ENCODE measurements around the gene PGM5. TPM values are rescaled to one million over a fixed set of nuclear protein-coding genes. Genes with fewer than 3 reads are reported as not detected.
"Not testable (repeated sequence)": the region's sequence is repeated elsewhere in the genome, so short reads cannot be mapped to it uniquely, and the experiment has no call there.

Gene PGM5
- total and polyA plus RNA-seq, 2 of the 4 experiments (the other 2 are of a cell fraction) = 8.3 to 14.7 TPM

DNA sequence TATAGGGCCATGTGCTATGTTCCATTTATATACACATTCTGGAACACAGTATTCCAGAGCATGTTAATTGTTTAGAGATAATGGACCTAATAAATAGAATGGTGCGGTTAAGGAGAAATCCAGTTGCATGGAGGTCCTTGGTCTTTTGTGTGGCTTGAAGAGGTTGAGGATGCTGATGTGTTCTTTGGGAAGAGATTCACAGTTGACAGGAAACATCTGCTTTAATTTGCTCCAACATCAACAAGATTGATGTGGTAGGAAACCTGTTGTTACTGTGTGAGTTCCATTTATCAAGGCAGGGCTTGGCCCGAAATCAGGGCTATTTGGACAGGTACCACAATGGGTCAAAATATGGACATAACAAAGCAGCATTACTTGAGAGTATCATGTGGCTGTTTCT is 56.3 kb downstream of the PGM5 start:
- POLR2A ChIA-PET (ENCODE audit: unreplicated experiment); H2BK120ac ChIP-seq (ENCODE audit: low read depth, low read length); H2BK5ac ChIP-seq (ENCODE audit: low read depth, low read length, poor library complexity, severe bottlenecking); H3K36me3 ChIP-seq (ENCODE audit: control insufficient read depth, insufficient read depth, low read length); H3K27me3 ChIP-seq (ENCODE audit: control insufficient read depth, insufficient read depth, low read length); H3K4me2 ChIP-seq (ENCODE audit: low read depth, low read length); H4K91ac ChIP-seq (ENCODE audit: insufficient read depth, low read depth, low read length); H4K8ac ChIP-seq (ENCODE audit: low read depth in 2 of 2, low read length in 2 of 2); H3K56ac ChIP-seq (ENCODE audit: extremely low read depth, insufficient read depth, low read length); ATAC-seq (ENCODE audit: low read depth); intact Hi-C loops (cut with micrococcal nuclease); BruUV-seq (replicated peaks); H3K9me1 ChIP-seq (ENCODE audit: insufficient read depth, low read length); H2BK20ac ChIP-seq (ENCODE audit: low read depth, low read length); DNase-seq; H4K5ac ChIP-seq (ENCODE audit: low read depth, low read length); H2BK15ac ChIP-seq (ENCODE audit: low read depth, low read length); H2AK5ac ChIP-seq (ENCODE audit: low read depth, low read length); H2AFZ ChIP-seq (replicated peaks; ENCODE audit: low read length, poor library complexity); in situ Hi-C loops (cut with MboI; ENCODE audit: low sequenced_read_pairs); H3K9me3 ChIP-seq (ENCODE audit: control insufficient read depth, insufficient read depth, low read length); H3K9ac ChIP-seq (ENCODE audit: low read depth, low read length); H3K18ac ChIP-seq (ENCODE audit: low read depth, low read length); H3K14ac ChIP-seq (replicated peaks; ENCODE audit: low read depth, low read length); H2AK9ac ChIP-seq (replicated peaks; ENCODE audit: low read depth, low read length, poor library complexity); H3K4ac ChIP-seq (ENCODE audit: low read depth, low read length); H3K4me1 ChIP-seq (ENCODE audit: control insufficient read depth, insufficient read depth, low read length); CTCF ChIA-PET; H3K27ac ChIP-seq (ENCODE audit: insufficient read depth, low read length); H4K20me1 ChIP-seq (ENCODE audit: insufficient read depth, low read length); H3K4me3 ChIP-seq (ENCODE audit: insufficient read depth, low read depth, low read length); H3K79me1 ChIP-seq (ENCODE audit: low read depth in 1 of 2, low read length in 2 of 2); dilution Hi-C loops (cut with HindIII; ENCODE audit: low sequenced_read_pairs, unreplicated experiment); H3K23ac ChIP-seq (ENCODE audit: low read depth, low read length): not testable (repeated sequence)
- WGBS, 2 experiments (ENCODE audit: extremely low coverage in 2 of 2, insufficient read length in 1 of 2) = no CpG with 5 or more reads among the region's 2 CpGs

DNA sequence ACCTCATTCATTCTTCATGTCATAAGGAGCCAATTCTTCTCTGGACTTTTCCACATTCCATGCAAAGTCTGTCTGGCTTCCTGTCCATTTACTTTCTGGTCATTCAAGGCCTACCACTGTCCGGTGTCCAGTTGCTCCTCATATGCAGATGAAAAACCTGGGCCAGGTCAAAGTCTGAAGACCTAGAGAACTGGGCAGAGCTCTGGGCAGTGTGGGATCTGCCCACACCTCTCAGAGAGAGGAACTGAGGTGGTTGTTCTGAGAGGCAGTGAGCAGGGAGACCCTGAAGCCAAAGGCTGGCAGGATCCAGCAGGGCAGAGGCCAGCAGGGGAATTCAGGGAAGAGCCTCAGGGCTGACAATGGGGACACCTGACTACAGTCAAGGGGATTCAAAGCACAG is 58.7 kb downstream of the PGM5 start:
- H3K79me1 ChIP-seq (ENCODE audit: low read depth in 1 of 2, low read length in 2 of 2); H3K9ac ChIP-seq (ENCODE audit: low read depth, low read length); H2AK9ac ChIP-seq (replicated peaks; ENCODE audit: low read depth, low read length, poor library complexity); H4K8ac ChIP-seq (ENCODE audit: low read depth in 2 of 2, low read length in 2 of 2); H4K20me1 ChIP-seq (ENCODE audit: insufficient read depth, low read length); H3K4me1 ChIP-seq (ENCODE audit: control insufficient read depth, insufficient read depth, low read length); H3K27me3 ChIP-seq (ENCODE audit: control insufficient read depth, insufficient read depth, low read length); H3K18ac ChIP-seq (ENCODE audit: low read depth, low read length); POLR2A ChIA-PET (ENCODE audit: unreplicated experiment); H2BK5ac ChIP-seq (ENCODE audit: low read depth, low read length, poor library complexity, severe bottlenecking); BruUV-seq (replicated peaks); H3K4ac ChIP-seq (ENCODE audit: low read depth, low read length); H2BK20ac ChIP-seq (ENCODE audit: low read depth, low read length); H3K27ac ChIP-seq (ENCODE audit: insufficient read depth, low read length); CTCF ChIA-PET; H3K36me3 ChIP-seq (ENCODE audit: control insufficient read depth, insufficient read depth, low read length); H3K14ac ChIP-seq (replicated peaks; ENCODE audit: low read depth, low read length); intact Hi-C loops (cut with micrococcal nuclease); H3K9me1 ChIP-seq (ENCODE audit: insufficient read depth, low read length); H3K4me2 ChIP-seq (ENCODE audit: low read depth, low read length); dilution Hi-C loops (cut with HindIII; ENCODE audit: low sequenced_read_pairs, unreplicated experiment); H2BK120ac ChIP-seq (ENCODE audit: low read depth, low read length); H3K56ac ChIP-seq (ENCODE audit: extremely low read depth, insufficient read depth, low read length); H2AFZ ChIP-seq (replicated peaks; ENCODE audit: low read length, poor library complexity); H2AK5ac ChIP-seq (ENCODE audit: low read depth, low read length); H2BK15ac ChIP-seq (ENCODE audit: low read depth, low read length); DNase-seq; H4K91ac ChIP-seq (ENCODE audit: insufficient read depth, low read depth, low read length); H3K4me3 ChIP-seq (ENCODE audit: insufficient read depth, low read depth, low read length); H3K23ac ChIP-seq (ENCODE audit: low read depth, low read length); H3K9me3 ChIP-seq (ENCODE audit: control insufficient read depth, insufficient read depth, low read length); ATAC-seq (ENCODE audit: low read depth); in situ Hi-C loops (cut with MboI; ENCODE audit: low sequenced_read_pairs); H4K5ac ChIP-seq (ENCODE audit: low read depth, low read length): not testable (repeated sequence)
- WGBS, 2 experiments (ENCODE audit: extremely low coverage in 2 of 2, insufficient read length in 1 of 2) = no CpG with 5 or more reads among the region's 1 CpG
